Fibroblast of lung (primary cell): ENCODE data around the gene NUDT12.

Experiments used
- CTCF ChIP-seq, 2 donors: IDR thresholded peaks in 1 of 2; conservative IDR thresholded peaks in 1 of 2; 1 replicate in 1 of 2; 2 replicates in 1 of 2; pipeline ENCODE4 v1.5.1; 2011 to 2012; ENCODE audit warnings: low read length in 2 of 2, control low read depth in 1 of 2, inconsistent platforms in 1 of 2, low read depth in 1 of 2, mild to moderate bottlenecking in 1 of 2
- EZH2 ChIP-seq: IDR thresholded peaks from 2 replicates; pipeline ENCODE4 v1.5.1; 2012; ENCODE audit warnings: low read length, control low read depth, mild to moderate bottlenecking; ENCODE audit errors: missing control alignments

GRCh38 chr5:103525361-103525760 is 37.2 kb downstream of the NUDT12 start:
- TF ChIP-seq CTCF (conservative IDR thresholded peaks at IDR 0.05 in 1 of 2, IDR thresholded peaks at IDR 0.05 in 1 of 2; ENCODE audit: low read depth in 1 of 2, low read length in 2 of 2) (no peak), EZH2 (no peak)
